ENCODE data around the gene IER2. TPM values are rescaled to one million over a fixed set of nuclear protein-coding genes. Genes with fewer than 3 reads are reported as not detected.

IER2 gene
- total RNA-seq, 1 experiment from 2014 or later = 164 TPM

DNA sequence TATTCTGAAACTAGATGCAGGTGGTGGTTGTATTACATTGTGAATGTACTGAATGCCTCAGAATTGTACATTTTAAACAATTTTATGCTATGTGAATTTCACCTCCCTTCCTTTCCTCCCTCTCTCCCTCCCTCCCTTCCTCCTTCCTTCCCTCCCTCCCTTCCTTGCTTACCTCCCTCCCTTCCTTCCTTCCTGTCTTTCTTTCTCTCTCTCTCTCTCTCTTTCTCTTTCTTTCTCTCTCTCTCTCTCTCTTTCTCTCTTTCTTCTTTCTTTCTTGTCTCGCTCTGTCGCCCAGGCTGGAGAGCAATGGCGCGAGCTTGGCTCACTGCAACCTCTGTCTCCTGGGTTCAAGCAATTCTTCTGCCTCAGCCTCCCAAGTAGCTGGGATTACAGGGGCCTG lies 37.2 kb downstream of the IER2 start:
- Histone ChIP-seq H3K27ac (ENCODE audit: low read depth, low read length, poor library complexity, severe bottlenecking) (no peak overlapping the region), H3K4me1 (ENCODE audit: insufficient read depth, low read length, poor library complexity, severe bottlenecking) (no peaks in the 10 kb centered on the region), H3K27me3 (replicated peaks; ENCODE audit: insufficient read depth, low read depth, low read length, poor library complexity) (no peaks in the 10 kb centered on the region), H3K9me3 (ENCODE audit: low read depth, low read length, poor library complexity, severe bottlenecking) (no peaks in the 10 kb centered on the region), H3K4me3 (ENCODE audit: low read depth, low read length, poor library complexity, severe bottlenecking) (no peak overlapping the region), H3K36me3 (ENCODE audit: insufficient read depth, low read length, poor library complexity, severe bottlenecking) (no peaks in the 10 kb centered on the region)
- BruUV-seq (replicated peaks) = no TSS peak
- CTCF ChIA-PET = interaction anchor here (0.6 kb wide), 1 partner anchor 999 kb away, joined by 10 read pairs; no protein-coding TSS in a partner anchor
- no peak for TF ChIP-seq EZH2 (IDR thresholded peaks at IDR 0.05; ENCODE audit: borderline replicate concordance, low read depth, low read length, poor library complexity, severe bottlenecking)
- TF ChIP-seq, protein P1, sequence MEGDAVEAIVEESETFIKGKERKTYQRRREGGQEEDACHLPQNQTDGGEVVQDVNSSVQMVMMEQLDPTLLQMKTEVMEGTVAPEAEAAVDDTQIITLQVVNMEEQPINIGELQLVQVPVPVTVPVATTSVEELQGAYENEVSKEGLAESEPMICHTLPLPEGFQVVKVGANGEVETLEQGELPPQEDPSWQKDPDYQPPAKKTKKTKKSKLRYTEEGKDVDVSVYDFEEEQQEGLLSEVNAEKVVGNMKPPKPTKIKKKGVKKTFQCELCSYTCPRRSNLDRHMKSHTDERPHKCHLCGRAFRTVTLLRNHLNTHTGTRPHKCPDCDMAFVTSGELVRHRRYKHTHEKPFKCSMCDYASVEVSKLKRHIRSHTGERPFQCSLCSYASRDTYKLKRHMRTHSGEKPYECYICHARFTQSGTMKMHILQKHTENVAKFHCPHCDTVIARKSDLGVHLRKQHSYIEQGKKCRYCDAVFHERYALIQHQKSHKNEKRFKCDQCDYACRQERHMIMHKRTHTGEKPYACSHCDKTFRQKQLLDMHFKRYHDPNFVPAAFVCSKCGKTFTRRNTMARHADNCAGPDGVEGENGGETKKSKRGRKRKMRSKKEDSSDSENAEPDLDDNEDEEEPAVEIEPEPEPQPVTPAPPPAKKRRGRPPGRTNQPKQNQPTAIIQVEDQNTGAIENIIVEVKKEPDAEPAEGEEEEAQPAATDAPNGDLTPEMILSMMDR (conservative IDR thresholded peaks at IDR 0.05; ENCODE audit: low read depth, low read length) = no peak
- POLR2A ChIA-PET (ENCODE audit: low non-redundant PET) = no interaction called here
- DNase-seq (ENCODE audit: low spot score) = no peak
- intact Hi-C loops (cut with micrococcal nuclease; ENCODE audit: unreplicated experiment) = no loop called here

- Histone ChIP-seq H3K4me3 (ENCODE audit: low read depth, low read length, poor library complexity, severe bottlenecking) (no peak overlapping the region), H3K27ac (ENCODE audit: low read depth, low read length, poor library complexity, severe bottlenecking) (no peak overlapping the region), H3K9me3 (ENCODE audit: low read depth, low read length, poor library complexity, severe bottlenecking) (no peaks in the 10 kb centered on the region), H3K27me3 (replicated peaks; ENCODE audit: insufficient read depth, low read depth, low read length, poor library complexity) (no peaks in the 10 kb centered on the region), H3K4me1 (ENCODE audit: insufficient read depth, low read length, poor library complexity, severe bottlenecking) (no peaks in the 10 kb centered on the region), H3K36me3 (ENCODE audit: insufficient read depth, low read length, poor library complexity, severe bottlenecking) (no peaks in the 10 kb centered on the region)
- no TSS peak for BruUV-seq (replicated peaks)
- ChIA-PET CTCF (no interaction called here), POLR2A (ENCODE audit: low non-redundant PET) (interaction anchor here (0.7 kb wide), 1 partner anchor 107 kb away, joined by 11 read pairs; no protein-coding TSS in a partner anchor)
- no peak for DNase-seq (ENCODE audit: low spot score)
- intact Hi-C loops (cut with micrococcal nuclease; ENCODE audit: unreplicated experiment) = no loop called here
- TF ChIP-seq, protein P1 (conservative IDR thresholded peaks at IDR 0.05; ENCODE audit: low read depth, low read length) = no peak
- TF ChIP-seq EZH2 (IDR thresholded peaks at IDR 0.05; ENCODE audit: borderline replicate concordance, low read depth, low read length, poor library complexity, severe bottlenecking) = no peak
Observed at GRCh38 chr19:13189600-13189999, 39.4 kb downstream of the IER2 start.

GRCh38 chr19:13190781-13191540 lies 40.8 kb downstream of the IER2 start:
- intact Hi-C loops (cut with micrococcal nuclease; ENCODE audit: unreplicated experiment) = no loop called here
- no TSS peak for BruUV-seq (replicated peaks)
- TF ChIP-seq, protein P1 (conservative IDR thresholded peaks at IDR 0.05; ENCODE audit: low read depth, low read length) = no peak
- no peak for TF ChIP-seq EZH2 (IDR thresholded peaks at IDR 0.05; ENCODE audit: borderline replicate concordance, low read depth, low read length, poor library complexity, severe bottlenecking)
- H3K27ac ChIP-seq (ENCODE audit: low read depth, low read length, poor library complexity, severe bottlenecking) = no peak overlapping the region
- H3K9me3 ChIP-seq (ENCODE audit: low read depth, low read length, poor library complexity, severe bottlenecking) = no peaks in the 10 kb centered on the region
- H3K27me3 ChIP-seq (replicated peaks; ENCODE audit: insufficient read depth, low read depth, low read length, poor library complexity) = no peaks in the 10 kb centered on the region
- H3K4me3 ChIP-seq (ENCODE audit: low read depth, low read length, poor library complexity, severe bottlenecking) = no peak overlapping the region
- H3K36me3 ChIP-seq (ENCODE audit: insufficient read depth, low read length, poor library complexity, severe bottlenecking) = no peaks in the 10 kb centered on the region
- CTCF ChIA-PET = no interaction called here
- no peaks in the 10 kb centered on the region for H3K4me1 ChIP-seq (ENCODE audit: insufficient read depth, low read length, poor library complexity, severe bottlenecking)
- no peak for DNase-seq (ENCODE audit: low spot score)
- POLR2A ChIA-PET (ENCODE audit: low non-redundant PET) = no interaction called here
